HG03457 (cell line): ENCODE measurements around the gene HOXA4.

ENCODE experiments used
- ATAC-seq: cut with Tn5 transposase; IDR thresholded peaks from one replicate; pipeline ENCODE4 v1.9.1; 2021; ENCODE audit warnings: moderate number of reproducible peaks; ENCODE audit not compliant: unreplicated experiment

HOXA4 gene

DNA sequence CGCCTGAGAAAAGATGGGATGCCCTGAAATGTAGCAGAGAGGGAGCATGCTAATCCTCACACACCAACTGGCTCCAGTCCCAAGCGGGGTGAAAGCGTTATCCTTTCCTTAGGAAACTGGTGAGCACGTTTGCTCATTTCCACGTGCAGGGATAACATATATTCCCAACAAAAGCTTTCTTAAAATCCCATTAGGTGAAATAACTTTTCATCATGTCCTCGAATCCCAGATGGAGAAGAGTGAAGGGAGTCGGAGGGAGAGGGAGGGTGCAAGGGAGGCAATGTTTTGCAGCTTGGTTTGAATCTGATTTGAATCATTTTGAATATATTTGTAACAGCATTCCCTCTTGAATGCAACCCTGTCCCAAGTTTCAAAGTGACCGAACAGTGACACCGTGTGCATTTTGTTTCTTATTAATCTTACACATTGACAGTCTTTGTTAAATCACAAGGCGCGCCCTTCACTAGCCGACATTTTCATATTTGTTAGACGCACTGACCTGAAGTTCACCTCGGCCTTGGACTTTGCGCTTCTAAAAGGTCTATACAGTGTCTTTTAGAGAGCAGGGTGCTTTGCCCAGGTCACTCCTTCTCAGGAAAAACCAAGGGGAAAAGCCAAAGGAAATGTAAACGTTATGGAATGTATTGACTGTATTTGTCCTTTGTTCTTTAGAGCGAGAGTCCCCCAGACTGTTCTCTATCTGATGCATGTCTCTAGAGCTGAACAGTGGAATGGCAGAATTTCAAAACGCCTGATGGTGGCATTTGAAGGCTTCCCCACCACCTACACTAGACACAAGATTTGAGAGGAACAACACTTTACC is 3.1 kb upstream of the HOXA4 start:
- ATAC-seq, result no peak

GRCh38 chr7:27132978-27133377 is 2.4 kb upstream of the HOXA4 start:
- no peak for ATAC-seq

DNA sequence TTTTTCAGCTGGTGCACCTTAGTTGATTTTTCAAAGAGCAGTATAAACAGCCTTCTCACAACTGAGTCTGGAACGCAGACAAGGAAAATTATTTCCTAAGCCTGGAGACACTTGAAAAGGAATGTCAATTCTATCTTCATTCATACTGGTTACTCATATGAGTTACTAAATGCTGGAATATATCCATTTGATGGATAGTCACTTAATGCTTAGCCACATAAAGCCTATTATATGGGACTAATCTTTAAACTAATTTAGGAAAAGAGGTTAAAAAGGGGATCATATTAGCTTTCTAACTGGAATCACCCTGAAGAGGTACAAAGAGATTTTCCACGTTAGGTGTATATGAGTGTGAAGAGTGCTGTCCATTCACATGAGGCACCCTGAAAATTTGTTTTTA is 1.7 kb upstream of the HOXA4 start:
- ATAC-seq, result no peak

DNA sequence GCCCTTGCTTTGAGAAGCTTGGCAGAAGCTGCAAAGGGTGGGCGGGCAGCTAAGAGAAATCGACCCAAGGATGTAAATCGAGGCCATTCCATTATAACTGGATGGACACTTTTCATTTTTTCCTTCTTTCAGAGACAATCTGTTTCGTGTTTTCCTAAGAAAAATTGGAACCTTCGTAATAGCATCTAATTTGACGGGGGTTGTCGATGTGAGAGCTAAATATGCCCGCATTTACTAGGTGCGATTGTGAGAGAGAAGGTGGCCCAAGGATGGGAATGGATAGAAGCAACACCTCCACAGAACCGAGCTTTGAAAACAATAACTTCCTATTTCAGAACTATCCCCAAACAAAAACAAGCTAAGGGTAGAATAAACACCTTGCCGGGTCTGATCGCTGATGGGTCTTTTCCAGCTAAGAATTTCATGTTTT is 848 bp upstream of the HOXA4 start:
- ATAC-seq, result no peak

- ATAC-seq, result no peak
Observed at GRCh38 chr7:27129729-27130539, 623 bp downstream of the HOXA4 start.

DNA sequence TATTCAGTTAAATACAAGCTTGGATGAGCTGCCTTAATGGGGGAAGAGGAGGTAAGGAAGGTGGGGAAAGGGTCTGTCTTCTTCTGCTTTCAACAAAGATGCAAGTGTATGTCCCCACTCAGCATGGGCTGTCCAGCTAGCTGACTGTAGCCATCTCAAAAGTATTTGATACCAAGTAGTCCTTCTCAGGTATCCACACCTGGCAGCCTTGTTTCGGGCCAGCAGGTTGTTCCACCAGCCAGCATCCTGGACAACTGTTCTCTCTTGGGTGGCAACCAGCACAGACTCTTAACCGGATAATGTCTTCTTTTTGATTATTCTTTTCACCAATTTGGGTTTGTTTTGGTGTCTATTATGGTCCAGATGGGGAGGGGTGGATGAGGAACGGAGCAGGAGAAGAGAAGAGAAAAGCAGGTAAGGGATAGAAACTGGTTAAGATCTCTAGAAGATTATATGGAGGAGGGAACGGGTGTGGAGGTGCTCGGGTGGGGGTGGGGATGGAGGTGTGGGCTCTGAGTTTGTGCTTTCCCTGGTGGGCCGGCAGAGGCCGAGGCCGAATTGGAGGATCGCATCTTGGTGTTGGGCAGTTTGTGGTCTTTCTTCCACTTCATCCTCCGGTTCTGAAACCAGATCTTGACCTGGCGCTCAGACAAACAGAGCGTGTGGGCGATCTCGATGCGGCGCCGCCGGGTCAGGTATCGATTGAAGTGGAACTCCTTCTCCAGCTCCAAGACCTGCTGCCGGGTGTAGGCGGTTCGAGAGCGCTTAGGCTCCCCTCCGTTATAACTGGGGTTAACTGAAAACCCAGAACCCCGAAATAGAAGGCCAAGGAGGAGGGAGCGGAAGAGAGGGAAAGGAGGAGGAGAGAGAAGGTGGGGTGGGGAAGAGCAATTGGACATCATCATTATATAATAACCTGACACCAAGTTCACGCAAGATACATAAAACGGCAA is 1.5 kb downstream of the HOXA4 start:
- no peak for ATAC-seq

DNA sequence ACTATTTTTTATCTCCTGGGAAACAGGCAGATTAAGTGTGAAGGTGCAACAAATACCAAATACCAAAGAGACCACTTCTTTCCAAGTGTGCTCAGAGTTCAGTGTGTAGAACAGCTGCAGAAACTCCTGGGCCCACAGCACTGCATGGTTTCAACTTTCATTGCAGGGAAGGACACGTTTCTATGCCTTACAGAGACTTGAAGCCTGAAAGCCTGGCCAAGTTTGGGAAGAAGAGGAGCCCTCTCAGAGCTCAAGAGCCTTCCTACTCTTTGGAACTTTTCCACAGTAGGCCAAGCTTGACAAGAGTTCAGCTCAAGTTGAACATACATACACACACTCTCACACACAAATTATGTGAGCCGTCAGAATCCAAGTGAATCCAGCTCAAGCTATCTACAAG is 2.5 kb downstream of the HOXA4 start:
- ATAC-seq, result no peak

DNA sequence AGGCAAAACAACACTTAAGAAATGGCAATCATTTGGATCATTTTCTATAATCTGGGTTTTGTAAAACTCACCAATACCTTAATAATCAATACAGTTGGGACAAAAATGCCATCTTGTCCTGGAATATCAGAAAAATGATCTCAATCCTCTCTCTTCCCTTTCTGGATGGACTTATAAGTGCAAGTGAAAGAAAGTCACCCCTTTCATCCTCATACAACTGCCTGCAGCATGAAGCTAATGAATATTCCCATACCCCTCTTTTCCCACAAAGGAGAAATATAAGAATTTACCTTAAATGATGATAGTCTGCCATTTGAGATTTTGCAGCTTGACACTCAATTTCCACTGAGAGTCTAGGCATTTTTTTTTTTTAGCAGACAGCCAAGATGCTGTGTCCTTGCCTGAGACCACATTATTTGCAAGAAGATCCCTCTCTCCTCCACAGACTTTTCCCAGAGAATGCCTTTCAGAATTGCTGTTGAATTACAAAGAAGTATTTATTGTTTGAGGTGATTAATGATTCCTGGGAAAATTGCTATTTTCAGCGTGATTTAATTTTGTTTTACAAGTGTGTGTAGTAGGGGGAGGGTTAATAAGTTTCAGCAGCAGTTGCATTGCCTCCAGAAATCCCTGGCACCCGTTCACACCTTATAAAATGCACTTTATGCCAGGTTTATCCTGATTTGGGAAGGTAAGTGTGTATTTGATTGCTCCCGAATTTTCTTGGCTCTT is 3.8 kb downstream of the HOXA4 start:
- no peak for ATAC-seq

- no peak for ATAC-seq
Observed at GRCh38 chr7:27125986-27126394, 4.6 kb downstream of the HOXA4 start.

GRCh38 chr7:27124902-27125689 is 5.5 kb downstream of the HOXA4 start:
- ATAC-seq, result no peak

- ATAC-seq, result no peak
Observed at GRCh38 chr7:27124096-27124901, 6.3 kb downstream of the HOXA4 start.

DNA sequence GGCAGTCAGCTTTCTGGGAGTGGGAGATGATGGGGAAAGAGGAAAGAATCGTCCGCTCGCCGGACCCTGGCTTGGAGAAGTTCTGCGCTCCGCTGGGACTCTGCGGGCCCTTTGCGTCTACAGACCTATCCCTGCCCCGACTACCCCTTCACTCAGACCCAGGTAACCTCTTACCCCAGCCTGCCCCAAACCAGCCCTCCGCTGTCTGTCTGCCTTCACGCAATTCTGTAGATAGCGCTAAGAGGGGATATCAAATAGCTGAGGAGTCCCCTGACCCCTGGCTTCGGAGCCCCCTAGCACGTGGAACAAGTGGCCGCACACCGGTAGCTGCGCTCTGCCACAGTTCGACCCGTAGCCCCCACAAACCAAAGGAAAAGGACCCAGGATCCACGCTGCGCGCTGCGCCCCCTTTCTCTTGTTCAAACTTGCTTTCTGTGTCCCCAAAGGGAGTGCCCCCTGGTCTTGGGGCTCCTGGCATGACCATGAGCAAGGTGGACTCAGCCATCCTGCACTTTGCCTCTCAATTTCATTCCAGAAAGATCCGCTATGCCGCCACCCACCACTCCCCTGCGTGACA is 7.0 kb downstream of the HOXA4 start:
- no peak for ATAC-seq

- ATAC-seq, result no peak
Observed at GRCh38 chr7:27123007-27123476, 7.5 kb downstream of the HOXA4 start.

DNA sequence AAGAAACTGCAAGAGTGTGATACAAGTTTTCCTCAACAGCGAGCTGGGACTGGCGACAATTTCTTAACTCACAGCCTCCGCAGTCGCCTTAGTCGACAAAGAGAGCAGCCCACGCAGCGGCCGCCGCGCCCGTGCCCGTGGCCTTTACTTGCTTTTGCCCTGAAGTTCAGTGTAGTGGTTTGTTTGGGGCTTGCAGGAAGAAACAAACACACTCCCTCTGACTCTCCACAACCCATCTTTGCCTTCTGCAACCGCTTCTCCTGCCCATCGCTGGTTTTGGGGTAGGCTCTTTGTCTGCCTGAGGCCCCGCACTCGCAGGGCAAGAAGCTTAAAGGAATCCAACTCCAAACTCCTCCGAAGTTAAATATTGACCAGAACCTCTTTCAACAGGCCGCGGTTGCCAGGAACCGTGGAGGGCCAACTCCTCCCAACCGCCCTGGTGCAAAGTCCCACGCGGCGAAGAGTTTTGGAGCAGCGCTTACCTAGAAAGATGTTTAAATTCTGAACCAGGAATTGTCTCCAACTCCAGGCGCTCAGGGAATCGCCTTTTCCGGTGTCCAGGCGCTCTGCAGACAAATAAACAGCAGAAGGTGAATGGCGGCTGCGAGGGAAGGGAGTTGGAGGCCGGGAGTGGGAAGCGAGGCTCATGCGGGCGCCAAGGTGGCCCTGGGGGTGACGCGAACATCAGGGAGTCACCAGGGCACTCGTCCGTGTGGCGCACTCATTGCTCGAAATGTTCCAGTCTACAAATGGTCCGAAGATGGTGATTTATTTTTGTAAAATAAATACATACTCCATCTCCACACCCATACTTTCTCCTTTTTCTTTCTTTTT is 8.3 kb downstream of the HOXA4 start:
- ATAC-seq, result no peak

DNA sequence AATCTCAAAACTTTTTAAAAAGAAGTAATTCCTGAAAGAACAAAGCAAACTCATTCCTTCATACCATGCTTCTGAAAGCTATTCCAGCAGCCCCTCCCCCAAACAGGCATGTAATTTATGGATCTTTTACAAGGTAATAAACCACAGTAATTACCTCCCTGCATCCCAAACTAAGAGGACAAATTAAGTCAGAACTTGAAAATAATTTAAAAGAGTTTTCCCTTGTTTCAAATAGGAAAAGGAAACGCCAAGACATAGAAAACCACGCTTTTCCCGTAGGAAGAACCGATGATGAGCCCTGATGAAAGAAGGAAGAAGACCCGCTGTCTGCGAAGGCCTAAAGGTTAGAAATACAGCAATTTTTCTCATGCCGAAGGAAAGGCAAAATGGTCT is 8.9 kb downstream of the HOXA4 start:
- ATAC-seq, result no peak

GRCh38 chr7:27119412-27119911 is 11.1 kb downstream of the HOXA4 start:
- no peak for ATAC-seq

DNA sequence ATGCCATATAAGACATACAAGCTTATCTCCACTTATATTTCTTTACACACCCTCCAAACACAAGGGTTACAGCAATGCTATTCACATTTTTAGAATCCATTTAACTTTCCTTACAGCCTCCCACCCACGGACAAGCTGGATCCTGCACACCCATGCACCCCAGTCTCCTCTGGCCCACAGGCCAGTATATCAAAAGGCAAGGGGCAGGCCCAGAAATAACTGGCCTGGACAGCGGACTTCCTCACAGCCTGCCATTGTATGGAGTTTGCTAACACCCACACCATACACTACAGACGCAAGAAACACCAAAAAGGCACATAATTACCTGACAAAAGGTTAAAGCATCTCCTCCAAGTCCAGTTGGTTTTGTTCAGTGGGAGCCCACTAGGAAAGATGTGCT is 12.0 kb downstream of the HOXA4 start:
- ATAC-seq, result no peak
